ENCODE measurements around the gene SNRPA.
"Not testable (repeated sequence)": the region's sequence is repeated elsewhere in the genome, so short reads cannot be mapped to it uniquely, and the experiment has no call there.

Gene SNRPA

GRCh38 chr19:40721936-40722661 lies 28.9 kb upstream of the SNRPA start:
- no peak for DNase-seq

GRCh38 chr19:40723661-40724254 lies 27.2 kb upstream of the SNRPA start:
- no peak for DNase-seq

DNA sequence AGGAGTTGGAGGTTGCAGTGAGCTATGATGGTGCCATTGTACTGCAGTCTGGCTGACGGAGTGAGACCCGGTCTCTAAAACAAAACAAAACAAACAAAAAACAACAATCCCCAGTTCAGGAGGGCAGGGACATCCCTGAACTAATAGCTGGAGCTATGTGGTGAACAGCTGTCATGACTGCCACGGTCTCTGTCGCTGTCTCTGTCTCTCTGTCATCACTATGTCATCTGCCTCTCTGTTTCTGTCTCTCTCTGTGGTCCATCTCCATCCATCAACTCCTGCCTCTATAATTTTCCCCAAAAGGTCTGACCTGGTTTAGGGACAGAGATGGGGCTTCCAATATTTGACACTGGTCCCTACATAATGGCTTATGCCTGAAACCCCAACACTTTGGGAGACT lies 26.7 kb upstream of the SNRPA start:
- no peak for DNase-seq

DNA sequence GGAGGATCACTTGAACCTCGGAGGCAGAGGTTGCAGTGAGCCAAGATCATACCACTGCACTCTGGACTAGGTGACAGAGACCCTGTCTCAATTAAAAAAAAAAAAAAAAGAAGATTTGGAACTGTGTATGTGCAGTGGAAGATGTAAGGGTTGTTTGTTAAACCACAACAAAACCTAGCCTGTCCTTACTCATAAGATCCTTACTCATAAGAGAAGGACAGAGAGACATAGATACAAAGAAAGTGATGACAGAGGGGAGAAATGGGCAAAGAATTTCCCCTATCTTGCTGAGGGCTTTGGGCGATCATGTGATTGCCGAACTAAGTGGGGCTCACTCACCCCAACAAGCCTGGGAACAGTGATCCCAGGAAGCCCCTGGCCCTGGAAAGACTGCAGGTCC lies 26.1 kb upstream of the SNRPA start:
- no peak for DNase-seq

- DNase-seq: no peak
These were observed 24.7 kb upstream of the SNRPA start for GRCh38 chr19:40726279-40726678.

DNA sequence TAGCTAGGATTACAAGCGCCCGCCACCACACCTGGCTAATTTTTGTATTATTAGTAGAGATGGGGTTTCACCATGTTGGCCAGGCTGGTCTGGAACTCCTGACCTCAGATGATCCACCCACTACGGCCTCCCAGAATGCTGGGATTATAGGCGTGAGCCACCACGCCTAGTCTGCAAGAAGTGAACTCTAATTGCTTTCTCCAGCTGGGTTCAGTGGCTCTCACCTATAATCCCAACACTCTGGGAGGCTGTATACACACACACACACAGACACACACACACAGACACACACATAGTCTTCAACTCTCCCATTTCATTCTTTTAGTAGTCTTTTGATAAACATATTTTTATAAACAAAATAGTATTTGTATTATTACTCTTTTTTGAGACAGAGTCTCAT lies 20.9 kb upstream of the SNRPA start:
- not testable (repeated sequence) for DNase-seq

- DNase-seq: not testable (repeated sequence)
These were observed 18.7 kb upstream of the SNRPA start for GRCh38 chr19:40732304-40732703.

DNA sequence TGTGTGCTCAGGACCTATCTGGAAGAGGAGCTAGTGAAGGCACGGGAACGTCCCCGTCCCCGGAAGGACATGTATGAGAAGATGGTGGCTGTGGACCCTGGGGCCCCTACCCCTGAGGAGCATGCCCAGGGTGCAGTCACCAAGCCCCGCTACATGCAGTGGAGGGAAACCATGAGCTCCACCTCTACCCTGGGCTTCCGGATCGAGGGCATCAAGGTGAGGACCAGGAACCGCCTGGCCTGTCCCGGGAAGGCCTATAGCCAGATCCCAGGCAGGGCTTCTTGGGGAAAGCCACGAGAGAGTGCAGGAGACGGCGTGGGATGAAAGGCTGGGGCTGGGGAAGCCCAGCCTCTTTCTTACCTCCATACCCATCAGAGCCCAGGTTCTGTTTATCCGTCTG lies 17.9 kb upstream of the SNRPA start:
- no peak for DNase-seq

DNA sequence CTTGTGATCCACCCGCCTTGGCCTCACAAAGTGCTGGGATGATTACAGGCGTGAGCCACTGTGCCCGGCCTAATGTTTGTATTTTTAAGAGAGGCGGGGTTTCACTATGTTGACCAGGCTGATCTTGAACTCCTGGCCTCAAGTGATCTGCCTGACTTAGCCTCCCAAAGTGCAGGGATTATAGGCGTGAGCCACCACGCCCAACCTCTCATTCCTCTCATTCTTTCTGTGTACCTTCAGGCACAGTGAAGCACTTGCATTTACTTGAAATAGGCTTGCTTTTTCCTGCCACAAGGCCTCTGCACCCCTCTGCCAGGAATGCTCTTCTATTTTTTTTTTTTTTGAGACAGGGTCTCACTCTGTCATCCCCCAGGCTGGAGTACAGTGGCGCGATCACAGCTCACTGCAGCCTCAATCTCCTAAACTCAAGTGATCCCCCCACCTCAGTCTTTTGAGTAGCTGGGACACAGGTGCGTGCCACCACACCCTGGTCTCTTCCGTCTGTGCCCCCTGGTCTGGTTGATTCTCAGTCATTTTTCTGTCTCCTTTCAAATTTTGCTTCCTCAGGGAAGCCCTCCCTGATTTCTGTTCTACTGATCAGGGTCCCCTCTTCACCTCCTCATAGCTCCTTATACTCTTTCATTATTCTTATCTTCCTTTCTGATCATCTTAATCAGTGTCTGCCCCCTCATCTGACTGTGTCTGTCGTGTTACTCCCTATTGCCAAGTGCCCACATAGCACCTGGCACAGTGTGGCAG lies 15.8 kb upstream of the SNRPA start:
- DNase-seq: no peak

GRCh38 chr19:40736661-40737060 lies 14.3 kb upstream of the SNRPA start:
- DNase-seq: no peak

- no peak for DNase-seq
These were observed 13.8 kb upstream of the SNRPA start for GRCh38 chr19:40737102-40737644.

- no peak for DNase-seq
These were observed 11.8 kb upstream of the SNRPA start for GRCh38 chr19:40739030-40739839.

- no peak for DNase-seq
These were observed 10.9 kb upstream of the SNRPA start for GRCh38 chr19:40739871-40740703.

GRCh38 chr19:40740747-40741146 lies 10.3 kb upstream of the SNRPA start:
- no peak for DNase-seq

- peak; percentile 7 for DNase-seq
These were observed 9.2 kb upstream of the SNRPA start for GRCh38 chr19:40741527-40742390.

DNA sequence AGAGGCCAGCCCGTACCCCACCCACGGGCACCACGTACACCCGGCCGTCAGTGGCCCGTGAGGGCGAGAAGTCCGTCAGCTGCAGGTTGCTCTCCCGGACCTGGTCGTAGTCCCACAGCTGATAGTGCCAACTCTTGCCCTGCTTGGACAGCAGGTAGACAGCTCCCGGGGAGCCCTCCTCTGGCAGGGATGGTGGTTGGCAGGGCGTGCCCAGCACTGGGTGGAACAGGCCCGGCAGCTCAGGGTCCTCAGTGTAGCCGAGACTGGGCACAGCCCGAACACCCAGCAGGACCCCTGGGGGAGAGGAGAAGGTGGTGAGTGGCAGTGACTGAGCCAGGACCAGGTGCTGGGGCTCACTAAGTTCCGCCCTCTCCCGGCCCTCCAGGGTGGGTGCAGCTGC lies 8.5 kb upstream of the SNRPA start:
- no peak for DNase-seq

DNA sequence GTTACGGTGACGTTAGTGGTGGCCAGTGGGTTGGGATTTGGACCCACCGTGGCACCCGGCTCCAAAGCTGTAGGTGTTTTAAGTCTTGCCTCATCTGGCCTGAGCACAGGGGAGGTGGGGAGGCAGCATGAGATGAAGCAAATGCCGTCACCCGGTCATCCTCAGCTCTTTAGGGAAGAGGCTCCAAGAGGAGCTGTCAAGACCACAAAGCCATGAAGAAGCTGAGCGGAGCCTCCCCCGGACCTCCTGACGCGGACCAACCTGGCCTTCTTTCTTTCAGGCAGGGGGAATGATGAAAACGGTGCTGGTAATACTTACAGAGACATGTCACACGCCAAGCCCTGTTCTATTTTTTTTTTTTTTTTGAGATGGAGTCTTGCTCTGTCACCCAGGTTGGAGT lies 8.1 kb upstream of the SNRPA start:
- no peak for DNase-seq

DNA sequence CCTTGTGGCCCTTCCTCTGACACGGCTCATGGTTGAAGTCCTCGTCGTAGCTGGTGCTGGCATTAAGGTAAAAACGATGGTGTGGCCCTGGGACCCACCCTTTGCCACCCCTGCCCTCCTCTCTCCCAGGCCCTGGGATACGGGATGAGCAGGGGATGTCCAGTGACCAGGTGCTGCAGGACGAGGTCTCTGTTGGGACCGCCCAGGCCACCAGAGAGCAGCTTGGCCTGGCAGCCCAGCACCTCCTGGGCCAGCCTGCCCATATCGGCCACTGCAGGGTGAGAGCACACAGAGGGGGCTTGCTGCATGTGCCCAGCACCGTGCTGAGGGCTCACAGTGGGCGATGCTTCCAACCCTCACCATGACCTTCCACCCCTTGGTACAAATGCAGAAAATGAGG lies 7.1 kb upstream of the SNRPA start:
- no peak for DNase-seq

DNA sequence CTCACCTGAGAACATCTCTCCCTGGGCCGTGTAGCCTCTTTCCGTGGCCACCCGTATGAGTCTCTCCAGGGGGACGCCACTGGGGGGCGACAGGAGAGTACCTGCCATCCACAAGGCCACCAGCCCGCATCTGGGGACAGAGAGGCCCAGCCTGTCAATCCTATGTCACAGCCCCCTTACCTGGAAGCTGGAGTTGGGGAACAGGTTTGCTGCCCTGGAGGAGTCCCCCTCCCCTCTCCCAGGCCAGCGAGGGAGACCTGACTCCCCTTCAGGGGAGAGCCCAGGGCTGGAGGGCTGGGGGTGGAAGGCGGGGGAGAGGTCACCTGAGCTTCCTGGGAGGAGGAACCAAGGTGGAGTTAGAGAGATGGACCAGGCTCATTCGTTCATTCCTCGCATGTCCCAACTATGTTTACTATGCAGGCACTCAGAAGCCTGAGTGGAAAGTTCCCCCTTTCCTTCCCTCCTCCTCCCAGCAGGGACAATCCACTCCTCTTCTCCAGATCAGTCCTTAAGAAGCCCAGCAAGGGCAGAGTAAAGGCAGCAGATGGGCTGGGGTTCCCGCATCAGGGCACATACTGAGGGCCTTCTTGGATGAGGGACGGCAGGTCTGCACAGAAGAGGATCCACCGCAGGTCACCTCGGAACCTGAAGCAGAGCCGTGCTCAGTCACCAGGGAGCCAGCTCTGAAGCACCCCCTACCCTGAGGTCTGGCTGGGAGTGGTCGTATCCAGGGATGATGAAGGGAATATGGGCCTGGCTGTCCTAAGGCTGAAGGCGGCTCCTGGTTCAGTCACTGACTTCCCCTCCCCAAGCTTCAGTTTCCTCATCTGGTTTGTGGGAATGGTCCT lies 6.2 kb upstream of the SNRPA start:
- peak; percentile 17 for DNase-seq

GRCh38 chr19:40745402-40745780 lies 5.6 kb upstream of the SNRPA start:
- no peak for DNase-seq
